Measurements from ENCODE around the gene HAGH.

DNA sequence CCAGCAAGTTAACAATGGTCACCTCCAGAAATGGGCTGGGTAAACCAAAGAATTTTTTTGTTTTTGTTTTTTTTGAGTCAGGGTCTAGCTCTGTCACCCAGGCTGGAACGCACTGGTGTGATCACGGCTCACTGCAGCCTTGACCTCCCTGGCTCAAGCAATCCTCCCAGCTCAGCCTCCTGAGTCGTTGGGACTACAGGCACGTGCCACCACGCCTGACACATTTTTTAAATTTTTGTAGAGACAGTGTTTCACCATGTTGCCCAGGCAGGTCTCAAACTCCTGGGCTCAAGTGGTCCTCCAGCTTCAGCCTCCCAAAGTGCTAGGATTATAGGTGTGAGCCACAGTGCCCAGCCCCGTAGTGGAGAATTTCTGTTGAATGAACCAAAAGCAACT lies 46.0 kb downstream of the HAGH start:
- TF ChIP-seq FOXJ3 (CRISPR knock-in tag; IDR thresholded peaks at IDR 0.05; ENCODE audit: borderline replicate concordance) (no peak), ZNF317 (CRISPR knock-in tag; IDR thresholded peaks at IDR 0.05; ENCODE audit: borderline replicate concordance, low read depth) (no peak), ZNF219 (CRISPR knock-in tag; IDR thresholded peaks at IDR 0.05; ENCODE audit: borderline replicate concordance) (no peak), ZNF263 (CRISPR knock-in tag; IDR thresholded peaks at IDR 0.05; ENCODE audit: low read depth) (no peak), FOXP1 (CRISPR knock-in tag; IDR thresholded peaks at IDR 0.05; ENCODE audit: borderline replicate concordance) (no peak)
- TF ChIP-seq, protein P1, sequence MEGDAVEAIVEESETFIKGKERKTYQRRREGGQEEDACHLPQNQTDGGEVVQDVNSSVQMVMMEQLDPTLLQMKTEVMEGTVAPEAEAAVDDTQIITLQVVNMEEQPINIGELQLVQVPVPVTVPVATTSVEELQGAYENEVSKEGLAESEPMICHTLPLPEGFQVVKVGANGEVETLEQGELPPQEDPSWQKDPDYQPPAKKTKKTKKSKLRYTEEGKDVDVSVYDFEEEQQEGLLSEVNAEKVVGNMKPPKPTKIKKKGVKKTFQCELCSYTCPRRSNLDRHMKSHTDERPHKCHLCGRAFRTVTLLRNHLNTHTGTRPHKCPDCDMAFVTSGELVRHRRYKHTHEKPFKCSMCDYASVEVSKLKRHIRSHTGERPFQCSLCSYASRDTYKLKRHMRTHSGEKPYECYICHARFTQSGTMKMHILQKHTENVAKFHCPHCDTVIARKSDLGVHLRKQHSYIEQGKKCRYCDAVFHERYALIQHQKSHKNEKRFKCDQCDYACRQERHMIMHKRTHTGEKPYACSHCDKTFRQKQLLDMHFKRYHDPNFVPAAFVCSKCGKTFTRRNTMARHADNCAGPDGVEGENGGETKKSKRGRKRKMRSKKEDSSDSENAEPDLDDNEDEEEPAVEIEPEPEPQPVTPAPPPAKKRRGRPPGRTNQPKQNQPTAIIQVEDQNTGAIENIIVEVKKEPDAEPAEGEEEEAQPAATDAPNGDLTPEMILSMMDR (IDR thresholded peaks at IDR 0.05), result no peak

All from WTC11 (cell line).